IMR-90 (cell line): ENCODE measurements around the gene PRUNE2. TPM values are rescaled to one million over a fixed set of nuclear protein-coding genes. Genes with fewer than 3 reads are reported as not detected.
A peak's percentile ranks its signal among the peaks of the same experiment; 100 is the strongest.

Experiments
- ATAC-seq: fragments of 200-7000 bp; cut with Tn5 transposase; 2 replicates; pipeline ENCODE4 v1.9.1; 2020; ENCODE audit warnings: low read depth, mild to moderate bottlenecking, moderate library complexity
- BruUV-seq: library from RNA; stranded (reverse); fragments of 400-500 nt; replicated peaks from 2 replicates; lab custom pipeline; 2021; lab: Mats Ljungman, UMichigan
- CTCF ChIA-PET: fragments of 300-600 bp; formaldehyde crosslinking; extraction: SDS; loops from one replicate; lab custom pipeline; 2021; ENCODE audit warnings: antibody characterized with exemption; lab: Yijun Ruan, JAX
- POLR2A ChIA-PET: fragments of 300-600 bp; sonication (Branson Sonifier 250); formaldehyde crosslinking; loops from one replicate; lab custom pipeline; 2022; ENCODE audit warnings: antibody characterized with exemption; ENCODE audit not compliant: unreplicated experiment; lab: Charles Lee
- DNase-seq: peaks from one replicate; pipeline ENCODE4 v3.0.0; 2013
- H2AFZ ChIP-seq: replicated peaks from 2 replicates; pipeline ENCODE3; 2013; ENCODE audit warnings: low read length, mild to moderate bottlenecking; ENCODE audit not compliant: poor library complexity
- H2AK5ac ChIP-seq: 2 replicates; pipeline ENCODE4 v1.6.1; 2013; ENCODE audit warnings: low read depth, low read length, inconsistent platforms
- H2AK9ac ChIP-seq: replicated peaks from 2 replicates; pipeline ENCODE3; 2013; ENCODE audit warnings: mild to moderate bottlenecking, low read depth, low read length, moderate library complexity; ENCODE audit not compliant: poor library complexity
- H2BK120ac ChIP-seq: 2 replicates; pipeline ENCODE4 v1.6.1; 2013; ENCODE audit warnings: low read depth, low read length, inconsistent platforms
- H2BK15ac ChIP-seq: 3 replicates; pipeline ENCODE4 v1.6.1; 2013; ENCODE audit warnings: low read depth, low read length, inconsistent platforms
- H2BK20ac ChIP-seq: 2 replicates; pipeline ENCODE4 v1.6.1; 2013; ENCODE audit warnings: low read depth, mild to moderate bottlenecking, inconsistent platforms, low read length, moderate library complexity
- H2BK5ac ChIP-seq: 2 replicates; pipeline ENCODE4 v1.6.1; 2013; ENCODE audit warnings: mild to moderate bottlenecking, low read depth, low read length, inconsistent platforms; ENCODE audit not compliant: poor library complexity, severe bottlenecking
- H3K14ac ChIP-seq: replicated peaks from 2 replicates; pipeline ENCODE4 v1.6.1; 2013; ENCODE audit warnings: low read depth, low read length, inconsistent platforms
- H3K18ac ChIP-seq: 2 replicates; pipeline ENCODE4 v1.6.1; 2013; ENCODE audit warnings: low read depth, low read length, control low read depth
- H3K23ac ChIP-seq: 2 replicates; pipeline ENCODE4 v1.6.1; 2013; ENCODE audit warnings: low read depth, low read length, inconsistent platforms
- H3K27ac ChIP-seq: 2 replicates; pipeline ENCODE4 v1.5.1; 2013; ENCODE audit warnings: mild to moderate bottlenecking, control low read depth, low read length; ENCODE audit not compliant: insufficient read depth
- H3K27me3 ChIP-seq: 2 replicates; pipeline ENCODE4 v1.6.1; 2013; ENCODE audit warnings: low read length; ENCODE audit not compliant: control insufficient read depth, insufficient read depth
- H3K36me3 ChIP-seq: 2 replicates; pipeline ENCODE4 v1.6.1; 2013; ENCODE audit warnings: low read length, mixed read lengths; ENCODE audit not compliant: control insufficient read depth, insufficient read depth
- H3K4ac ChIP-seq: 2 replicates; pipeline ENCODE4 v1.6.1; 2013; ENCODE audit warnings: low read depth, low read length, inconsistent platforms
- H3K4me1 ChIP-seq: 2 replicates; pipeline ENCODE4 v1.6.1; 2013; ENCODE audit warnings: low read length, mixed read lengths; ENCODE audit not compliant: control insufficient read depth, insufficient read depth
- H3K4me2 ChIP-seq: 2 replicates; pipeline ENCODE4 v1.6.1; 2013; ENCODE audit warnings: low read depth, mild to moderate bottlenecking, control low read depth, low read length, moderate library complexity
- H3K4me3 ChIP-seq: 2 replicates; pipeline ENCODE4 v1.5.1; 2013; ENCODE audit warnings: low read depth, mild to moderate bottlenecking, control low read depth, low read length, moderate library complexity; ENCODE audit not compliant: insufficient read depth
- H3K56ac ChIP-seq: 2 replicates; pipeline ENCODE4 v1.6.1; 2013; ENCODE audit warnings: low read length, inconsistent platforms; ENCODE audit not compliant: insufficient read depth; ENCODE audit errors: extremely low read depth
- H3K79me1 ChIP-seq, 2 experiments: 2 replicates each; pipeline ENCODE4 v1.6.1; 2013; ENCODE audit warnings: low read length in 2 of 2, inconsistent platforms in 1 of 2, low read depth in 1 of 2
- H3K9ac ChIP-seq: 2 replicates; pipeline ENCODE4 v1.6.1; 2013; ENCODE audit warnings: low read depth, low read length, control low read depth
- H3K9me1 ChIP-seq: 2 replicates; pipeline ENCODE4 v1.6.1; 2013; ENCODE audit warnings: low read length, inconsistent platforms; ENCODE audit not compliant: insufficient read depth
- H3K9me3 ChIP-seq: 2 replicates; pipeline ENCODE4 v1.6.1; 2013; ENCODE audit warnings: low read length; ENCODE audit not compliant: control insufficient read depth, insufficient read depth
- H4K20me1 ChIP-seq: 2 replicates; pipeline ENCODE4 v1.6.1; 2013; ENCODE audit warnings: low read length, inconsistent platforms; ENCODE audit not compliant: insufficient read depth
- H4K5ac ChIP-seq: 2 replicates; pipeline ENCODE4 v1.6.1; 2013; ENCODE audit warnings: mild to moderate bottlenecking, low read depth, low read length, control low read depth
- H4K8ac ChIP-seq, 2 experiments: 2 replicates each; pipeline ENCODE4 v1.6.1; 2013; ENCODE audit warnings: low read depth in 2 of 2, low read length in 2 of 2, control low read depth in 1 of 2, inconsistent platforms in 1 of 2
- H4K91ac ChIP-seq: 2 replicates; pipeline ENCODE4 v1.6.1; 2013; ENCODE audit warnings: low read depth, low read length, inconsistent platforms; ENCODE audit not compliant: insufficient read depth
- CEBPB ChIP-seq: IDR thresholded peaks from 2 replicates; pipeline ENCODE4 v1.6.1; 2012; ENCODE audit warnings: low read depth, low read length, improper control_type of control experiment
- RAD21 ChIP-seq: IDR thresholded peaks from 2 replicates; pipeline ENCODE4 v1.6.1; 2012; ENCODE audit warnings: low read length, improper control_type of control experiment
- dilution Hi-C: fragments of 300-500 bp; cut with HindIII; formaldehyde crosslinking; loops from one replicate; pipeline ENCODE4 v1.14.3; 2018; ENCODE audit warnings: low sequenced_read_pairs; ENCODE audit not compliant: unreplicated experiment
- in situ Hi-C: fragments of 300-500 bp; cut with MboI; formaldehyde crosslinking; loops from 3 replicates; pipeline ENCODE4 v1.14.3; 2019; ENCODE audit warnings: low sequenced_read_pairs, inconsistent platforms, mixed read lengths
- intact Hi-C: fragments of 100-400 bp; cut with micrococcal nuclease; formaldehyde crosslinking; loops from 2 replicates; pipeline ENCODE4 v1.10.0; 2022
- polyA plus RNA-seq, 3 experiments: library from polyadenylated mRNA; depleted of rRNA; stranded (reverse); fragments of >200 nt; gene quantifications; 2 replicates each; pipeline ENCODE4 v1.2.3, GENCODE V29; 2012; ENCODE audit warnings: low replicate concordance in 1 of 3
- total RNA-seq: library from RNA; depleted of rRNA; stranded (reverse); fragments of >200 nt; gene quantifications from 2 replicates; pipeline ENCODE4 v1.2.3, GENCODE V29; 2012

PRUNE2 gene
- total and polyA plus RNA-seq, 2 of the 4 experiments (the other 2 are of a cell fraction), result 0.70 to 1.6 TPM

- no peak overlapping the region for H3K4me2 ChIP-seq
- in situ Hi-C loops, result no loop called here
Measured at GRCh38 chr9:76603448-76603895, 302.4 kb downstream of the PRUNE2 start.

More at GRCh38 chr9:76603448-76603895, 302.4 kb downstream of the PRUNE2 start:
- ATAC-seq (no peak), DNase-seq (peak; percentile 29)
- ChIA-PET CTCF (no interaction called here), POLR2A (no interaction called here)
- H3K9me3 ChIP-seq, result no peaks in the 10 kb centered on the region
- H3K18ac ChIP-seq, result no peak overlapping the region
- H4K20me1 ChIP-seq, result no peaks in the 10 kb centered on the region
- intact Hi-C loops, result no loop called here
- no peak overlapping the region for H3K56ac ChIP-seq
- no peak overlapping the region for H3K4ac ChIP-seq
- BruUV-seq, result no TSS peak
- H4K8ac ChIP-seq, result no peak overlapping the region
- H3K4me3 ChIP-seq, result no peak overlapping the region
- no peak overlapping the region for H2BK120ac ChIP-seq
- H2AK9ac ChIP-seq, result no peak overlapping the region
- H3K14ac ChIP-seq, result no peak overlapping the region
- H2BK20ac ChIP-seq, result no peak overlapping the region
- H2AK5ac ChIP-seq, result no peak overlapping the region
- H3K23ac ChIP-seq, result no peak overlapping the region
- dilution Hi-C loops, result no loop called here
- H3K4me1 ChIP-seq, result no peaks in the 10 kb centered on the region
- no peak overlapping the region for H3K9ac ChIP-seq
- no peaks in the 10 kb centered on the region for H3K79me1 ChIP-seq
- H4K91ac ChIP-seq, result no peak overlapping the region
- peaks cover 2% of the 10 kb centered on the region; the same call in 1 of the 2 replicates for H3K27me3 ChIP-seq
- H2AFZ ChIP-seq, result no peak overlapping the region
- H3K9me1 ChIP-seq, result no peaks in the 10 kb centered on the region
- no peak overlapping the region for H3K27ac ChIP-seq
- H3K36me3 ChIP-seq, result no peaks in the 10 kb centered on the region
- no peak overlapping the region for H2BK5ac ChIP-seq
- peak; percentile 38; the same call in 1 of the 2 replicates for TF ChIP-seq CEBPB
- no peak for TF ChIP-seq RAD21
- no peak overlapping the region for H2BK15ac ChIP-seq
- H4K5ac ChIP-seq, result no peak overlapping the region
